HepG2 (cell line): ENCODE results near the gene FKBP14. TPM values are rescaled to one million over a fixed set of nuclear protein-coding genes. Genes with fewer than 3 reads are reported as not detected.

Experiments used
- ELF3 ChIP-seq: IDR thresholded peaks from 2 replicates; pipeline ENCODE4 v1.6.1; 2016; ENCODE audit warnings: missing genetic modification reagents, missing compliant biosample characterization
- MED13 ChIP-seq: sonication (generic); formaldehyde crosslinking; IDR thresholded peaks from 2 replicates; pipeline ENCODE4 v1.5.0; 2020; ENCODE audit warnings: missing genetic modification reagents
- NBN ChIP-seq: fragments of 450-650 bp; conservative IDR thresholded peaks from 2 replicates; pipeline ENCODE4 v1.6.1; 2017
- ZNF773 ChIP-seq: sonication (generic); formaldehyde crosslinking; IDR thresholded peaks from 2 replicates; pipeline ENCODE4 v1.4.0; 2020; ENCODE audit warnings: missing genetic modification reagents, borderline replicate concordance
- polyA plus RNA-seq, 8 experiments: library from polyadenylated mRNA; depleted of rRNA in 3 of 8; stranded (reverse) in 7 of 8; unstranded in 1 of 8; fragments of >200 nt; fragmentation: Illumina TruSeq in 4 of 8; extraction: Trizol in 4 of 8; gene quantifications; 2 replicates each; pipeline versions ENCODE4 v1.2.1 to v1.2.3, GENCODE V29; 2011 to 2016; ENCODE audit warnings: low read depth in 4 of 8, missing spikeins in 1 of 8, mixed read lengths in 1 of 8; ENCODE audit not compliant: insufficient read depth in 1 of 8
- total RNA-seq, 5 experiments: library from RNA; depleted of rRNA; stranded (reverse); fragments of >200 nt; fragmentation: Illumina TruSeq; extraction: Trizol; gene quantifications; 2 replicates each; pipeline ENCODE4 v1.2.3, GENCODE V29; 2016; ENCODE audit warnings: low read depth in 1 of 5
- TF ChIP-seq, protein P1 (sequence below): sonication (generic); formaldehyde crosslinking; IDR thresholded peaks from 2 replicates; pipeline ENCODE4 v1.4.0; 2020; ENCODE audit warnings: mild to moderate bottlenecking, missing genetic modification reagents, borderline replicate concordance
- TF ChIP-seq, protein P2 (sequence below): sonication (generic); formaldehyde crosslinking; IDR thresholded peaks from 2 replicates; pipeline ENCODE4 v1.4.0; 2020; ENCODE audit warnings: missing genetic modification reagents; ENCODE audit errors: not compliant biosample characterization
- TF ChIP-seq, protein P3 (sequence below): sonication (generic); formaldehyde crosslinking; IDR thresholded peaks from 2 replicates; pipeline ENCODE4 v1.4.0; 2020; ENCODE audit warnings: missing genetic modification reagents
- TF ChIP-seq, protein P4 (sequence below): sonication (generic); formaldehyde crosslinking; IDR thresholded peaks from 2 replicates; pipeline ENCODE4 v1.5.1; 2020; ENCODE audit warnings: mild to moderate bottlenecking, missing genetic modification reagents, borderline replicate concordance
- TF ChIP-seq, protein P5 (sequence below), 2 experiments: fragments of 450-650 bp in 1 of 2; sonication (generic) in 1 of 2; formaldehyde crosslinking; IDR thresholded peaks; 2 replicates each; pipeline versions ENCODE4 v1.5.0 to v1.8.0; 2020 to 2022; ENCODE audit warnings: mild to moderate bottlenecking in 1 of 2, missing genetic modification reagents in 1 of 2
- TF ChIP-seq, protein P6 (sequence below): sonication (generic); formaldehyde crosslinking; IDR thresholded peaks from 2 replicates; pipeline ENCODE4 v1.4.0; 2020; ENCODE audit warnings: missing genetic modification reagents, borderline replicate concordance
- TF ChIP-seq, protein P7 (sequence below): IDR thresholded peaks from 2 replicates; pipeline ENCODE4 v1.6.1; 2016; ENCODE audit warnings: low read depth

The FKBP14 gene
- total and polyA plus RNA-seq, 2 of the 13 experiments (the other 11 are each of a cell fraction or from before 2014, with no cell fraction given) = 20.0 to 32.3 TPM

DNA sequence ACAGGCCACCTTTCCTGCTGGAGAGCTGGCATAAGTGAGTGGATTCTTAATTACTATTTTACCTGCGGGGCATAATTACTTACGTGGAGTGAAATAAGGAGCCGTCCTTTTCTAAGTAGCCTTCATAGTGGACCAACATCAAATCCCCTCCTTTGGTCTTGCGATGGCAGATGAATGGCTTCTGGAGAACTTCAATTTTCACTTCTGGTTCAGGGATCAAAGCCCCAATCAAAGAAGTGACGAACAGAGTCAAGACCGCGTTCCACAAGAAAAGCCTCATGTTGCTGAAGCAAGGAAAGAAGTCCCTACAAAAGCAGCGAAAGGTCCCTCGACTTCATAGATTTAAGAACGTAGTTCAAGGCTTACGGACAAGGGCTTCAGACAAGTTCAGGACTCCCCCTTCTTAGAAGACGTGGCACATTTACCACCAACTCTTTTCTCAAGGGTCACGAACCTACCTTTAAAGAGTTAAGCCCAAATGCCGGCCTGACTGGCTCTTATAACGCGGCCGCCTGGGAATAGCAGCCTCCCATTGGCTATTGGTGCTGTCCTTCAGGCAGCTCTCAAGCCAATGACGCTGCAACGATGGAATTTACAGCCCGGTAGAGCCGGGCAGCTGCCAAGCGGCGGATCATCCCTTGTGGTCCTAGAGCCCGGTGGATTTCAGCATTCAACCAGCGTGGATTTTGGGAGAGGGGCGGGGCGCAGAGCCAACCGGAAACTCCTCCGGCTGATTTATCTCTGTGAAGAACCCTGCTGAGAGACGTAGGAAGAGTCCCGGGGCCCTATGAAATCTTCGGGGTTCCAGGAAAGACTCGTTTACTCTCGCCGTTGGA lies at the start of gene FKBP14 (continued):
- TF ChIP-seq, protein P1, sequence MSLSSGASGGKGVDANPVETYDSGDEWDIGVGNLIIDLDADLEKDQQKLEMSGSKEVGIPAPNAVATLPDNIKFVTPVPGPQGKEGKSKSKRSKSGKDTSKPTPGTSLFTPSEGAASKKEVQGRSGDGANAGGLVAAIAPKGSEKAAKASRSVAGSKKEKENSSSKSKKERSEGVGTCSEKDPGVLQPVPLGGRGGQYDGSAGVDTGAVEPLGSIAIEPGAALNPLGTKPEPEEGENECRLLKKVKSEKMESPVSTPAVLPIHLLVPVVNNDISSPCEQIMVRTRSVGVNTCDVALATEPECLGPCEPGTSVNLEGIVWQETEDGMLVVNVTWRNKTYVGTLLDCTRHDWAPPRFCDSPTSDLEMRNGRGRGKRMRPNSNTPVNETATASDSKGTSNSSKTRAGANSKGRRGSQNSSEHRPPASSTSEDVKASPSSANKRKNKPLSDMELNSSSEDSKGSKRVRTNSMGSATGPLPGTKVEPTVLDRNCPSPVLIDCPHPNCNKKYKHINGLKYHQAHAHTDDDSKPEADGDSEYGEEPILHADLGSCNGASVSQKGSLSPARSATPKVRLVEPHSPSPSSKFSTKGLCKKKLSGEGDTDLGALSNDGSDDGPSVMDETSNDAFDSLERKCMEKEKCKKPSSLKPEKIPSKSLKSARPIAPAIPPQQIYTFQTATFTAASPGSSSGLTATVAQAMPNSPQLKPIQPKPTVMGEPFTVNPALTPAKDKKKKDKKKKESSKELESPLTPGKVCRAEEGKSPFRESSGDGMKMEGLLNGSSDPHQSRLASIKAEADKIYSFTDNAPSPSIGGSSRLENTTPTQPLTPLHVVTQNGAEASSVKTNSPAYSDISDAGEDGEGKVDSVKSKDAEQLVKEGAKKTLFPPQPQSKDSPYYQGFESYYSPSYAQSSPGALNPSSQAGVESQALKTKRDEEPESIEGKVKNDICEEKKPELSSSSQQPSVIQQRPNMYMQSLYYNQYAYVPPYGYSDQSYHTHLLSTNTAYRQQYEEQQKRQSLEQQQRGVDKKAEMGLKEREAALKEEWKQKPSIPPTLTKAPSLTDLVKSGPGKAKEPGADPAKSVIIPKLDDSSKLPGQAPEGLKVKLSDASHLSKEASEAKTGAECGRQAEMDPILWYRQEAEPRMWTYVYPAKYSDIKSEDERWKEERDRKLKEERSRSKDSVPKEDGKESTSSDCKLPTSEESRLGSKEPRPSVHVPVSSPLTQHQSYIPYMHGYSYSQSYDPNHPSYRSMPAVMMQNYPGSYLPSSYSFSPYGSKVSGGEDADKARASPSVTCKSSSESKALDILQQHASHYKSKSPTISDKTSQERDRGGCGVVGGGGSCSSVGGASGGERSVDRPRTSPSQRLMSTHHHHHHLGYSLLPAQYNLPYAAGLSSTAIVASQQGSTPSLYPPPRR (CRISPR knock-in tag) = no peak
- TF ChIP-seq ELF3 (peak; percentile 39; the same call in 1 of the 2 replicates), NBN (no peak), MED13 (CRISPR knock-in tag) (no peak), ZNF773 (CRISPR knock-in tag) (no peak)
- TF ChIP-seq, protein P2, sequence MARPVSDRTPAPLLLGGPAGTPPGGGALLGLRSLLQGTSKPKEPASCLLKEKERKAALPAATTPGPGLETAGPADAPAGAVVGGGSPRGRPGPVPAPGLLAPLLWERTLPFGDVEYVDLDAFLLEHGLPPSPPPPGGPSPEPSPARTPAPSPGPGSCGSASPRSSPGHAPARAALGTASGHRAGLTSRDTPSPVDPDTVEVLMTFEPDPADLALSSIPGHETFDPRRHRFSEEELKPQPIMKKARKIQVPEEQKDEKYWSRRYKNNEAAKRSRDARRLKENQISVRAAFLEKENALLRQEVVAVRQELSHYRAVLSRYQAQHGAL (CRISPR knock-in tag) = no peak
- TF ChIP-seq, protein P3, sequence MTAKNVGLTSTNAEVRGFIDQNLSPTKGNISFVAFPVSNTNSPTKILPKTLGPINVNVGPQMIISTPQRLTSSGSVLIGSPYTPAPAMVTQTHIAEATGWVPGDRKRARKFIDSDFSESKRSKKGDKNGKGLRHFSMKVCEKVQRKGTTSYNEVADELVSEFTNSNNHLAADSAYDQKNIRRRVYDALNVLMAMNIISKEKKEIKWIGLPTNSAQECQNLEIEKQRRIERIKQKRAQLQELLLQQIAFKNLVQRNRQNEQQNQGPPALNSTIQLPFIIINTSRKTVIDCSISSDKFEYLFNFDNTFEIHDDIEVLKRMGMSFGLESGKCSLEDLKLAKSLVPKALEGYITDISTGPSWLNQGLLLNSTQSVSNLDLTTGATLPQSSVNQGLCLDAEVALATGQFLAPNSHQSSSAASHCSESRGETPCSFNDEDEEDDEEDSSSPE = 0 out of 2 replicates have a peak, but pooled peaks have one; percentile 33
- TF ChIP-seq, protein P4, sequence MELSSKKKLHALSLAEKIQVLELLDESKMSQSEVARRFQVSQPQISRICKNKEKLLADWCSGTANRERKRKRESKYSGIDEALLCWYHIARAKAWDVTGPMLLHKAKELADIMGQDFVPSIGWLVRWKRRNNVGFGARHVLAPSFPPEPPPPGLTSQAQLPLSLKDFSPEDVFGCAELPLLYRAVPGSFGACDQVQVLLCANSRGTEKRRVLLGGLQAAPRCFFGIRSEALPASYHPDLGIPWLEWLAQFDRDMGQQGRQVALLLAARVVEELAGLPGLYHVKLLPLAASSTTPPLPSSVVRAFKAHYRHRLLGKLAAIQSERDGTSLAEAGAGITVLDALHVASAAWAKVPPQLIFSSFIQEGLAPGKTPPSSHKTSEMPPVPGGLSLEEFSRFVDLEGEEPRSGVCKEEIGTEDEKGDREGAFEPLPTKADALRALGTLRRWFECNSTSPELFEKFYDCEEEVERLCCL = no peak
- TF ChIP-seq, protein P5, sequence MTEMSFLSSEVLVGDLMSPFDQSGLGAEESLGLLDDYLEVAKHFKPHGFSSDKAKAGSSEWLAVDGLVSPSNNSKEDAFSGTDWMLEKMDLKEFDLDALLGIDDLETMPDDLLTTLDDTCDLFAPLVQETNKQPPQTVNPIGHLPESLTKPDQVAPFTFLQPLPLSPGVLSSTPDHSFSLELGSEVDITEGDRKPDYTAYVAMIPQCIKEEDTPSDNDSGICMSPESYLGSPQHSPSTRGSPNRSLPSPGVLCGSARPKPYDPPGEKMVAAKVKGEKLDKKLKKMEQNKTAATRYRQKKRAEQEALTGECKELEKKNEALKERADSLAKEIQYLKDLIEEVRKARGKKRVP (CRISPR knock-in tag; IDR thresholded peaks at IDR 0.05) = no peak
- TF ChIP-seq, protein P6, sequence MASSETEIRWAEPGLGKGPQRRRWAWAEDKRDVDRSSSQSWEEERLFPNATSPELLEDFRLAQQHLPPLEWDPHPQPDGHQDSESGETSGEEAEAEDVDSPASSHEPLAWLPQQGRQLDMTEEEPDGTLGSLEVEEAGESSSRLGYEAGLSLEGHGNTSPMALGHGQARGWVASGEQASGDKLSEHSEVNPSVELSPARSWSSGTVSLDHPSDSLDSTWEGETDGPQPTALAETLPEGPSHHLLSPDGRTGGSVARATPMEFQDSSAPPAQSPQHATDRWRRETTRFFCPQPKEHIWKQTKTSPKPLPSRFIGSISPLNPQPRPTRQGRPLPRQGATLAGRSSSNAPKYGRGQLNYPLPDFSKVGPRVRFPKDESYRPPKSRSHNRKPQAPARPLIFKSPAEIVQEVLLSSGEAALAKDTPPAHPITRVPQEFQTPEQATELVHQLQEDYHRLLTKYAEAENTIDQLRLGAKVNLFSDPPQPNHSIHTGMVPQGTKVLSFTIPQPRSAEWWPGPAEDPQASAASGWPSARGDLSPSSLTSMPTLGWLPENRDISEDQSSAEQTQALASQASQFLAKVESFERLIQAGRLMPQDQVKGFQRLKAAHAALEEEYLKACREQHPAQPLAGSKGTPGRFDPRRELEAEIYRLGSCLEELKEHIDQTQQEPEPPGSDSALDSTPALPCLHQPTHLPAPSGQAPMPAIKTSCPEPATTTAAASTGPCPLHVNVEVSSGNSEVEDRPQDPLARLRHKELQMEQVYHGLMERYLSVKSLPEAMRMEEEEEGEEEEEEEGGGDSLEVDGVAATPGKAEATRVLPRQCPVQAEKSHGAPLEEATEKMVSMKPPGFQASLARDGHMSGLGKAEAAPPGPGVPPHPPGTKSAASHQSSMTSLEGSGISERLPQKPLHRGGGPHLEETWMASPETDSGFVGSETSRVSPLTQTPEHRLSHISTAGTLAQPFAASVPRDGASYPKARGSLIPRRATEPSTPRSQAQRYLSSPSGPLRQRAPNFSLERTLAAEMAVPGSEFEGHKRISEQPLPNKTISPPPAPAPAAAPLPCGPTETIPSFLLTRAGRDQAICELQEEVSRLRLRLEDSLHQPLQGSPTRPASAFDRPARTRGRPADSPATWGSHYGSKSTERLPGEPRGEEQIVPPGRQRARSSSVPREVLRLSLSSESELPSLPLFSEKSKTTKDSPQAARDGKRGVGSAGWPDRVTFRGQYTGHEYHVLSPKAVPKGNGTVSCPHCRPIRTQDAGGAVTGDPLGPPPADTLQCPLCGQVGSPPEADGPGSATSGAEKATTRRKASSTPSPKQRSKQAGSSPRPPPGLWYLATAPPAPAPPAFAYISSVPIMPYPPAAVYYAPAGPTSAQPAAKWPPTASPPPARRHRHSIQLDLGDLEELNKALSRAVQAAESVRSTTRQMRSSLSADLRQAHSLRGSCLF (CRISPR knock-in tag) = no peak
- TF ChIP-seq, protein P7, sequence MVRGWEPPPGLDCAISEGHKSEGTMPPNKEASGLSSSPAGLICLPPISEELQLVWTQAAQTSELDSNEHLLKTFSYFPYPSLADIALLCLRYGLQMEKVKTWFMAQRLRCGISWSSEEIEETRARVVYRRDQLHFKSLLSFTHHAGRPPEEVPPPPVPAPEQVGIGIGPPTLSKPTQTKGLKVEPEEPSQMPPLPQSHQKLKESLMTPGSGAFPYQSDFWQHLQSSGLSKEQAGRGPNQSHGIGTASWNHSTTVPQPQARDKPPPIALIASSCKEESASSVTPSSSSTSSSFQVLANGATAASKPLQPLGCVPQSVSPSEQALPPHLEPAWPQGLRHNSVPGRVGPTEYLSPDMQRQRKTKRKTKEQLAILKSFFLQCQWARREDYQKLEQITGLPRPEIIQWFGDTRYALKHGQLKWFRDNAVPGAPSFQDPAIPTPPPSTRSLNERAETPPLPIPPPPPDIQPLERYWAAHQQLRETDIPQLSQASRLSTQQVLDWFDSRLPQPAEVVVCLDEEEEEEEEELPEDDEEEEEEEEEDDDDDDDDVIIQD (CRISPR knock-in tag) = peak; percentile 88
